HepG2 (cell line): ENCODE results near the gene ATP2C2. TPM values are rescaled to one million over a fixed set of nuclear protein-coding genes. Genes with fewer than 3 reads are reported as not detected.

Source experiments
- CBX1 ChIP-seq: IDR thresholded peaks from one replicate; pipeline ENCODE4 v1.6.1; 2016; ENCODE audit warnings: antibody characterized with exemption, low read depth
- EP300 ChIP-seq, 3 experiments: sonication (generic) in 1 of 3; formaldehyde crosslinking in 1 of 3; IDR thresholded peaks; 2 replicates each; pipeline versions ENCODE4 v1.5.1 to v1.6.1; 2011 to 2020; ENCODE audit warnings: low read depth in 2 of 3, low read length in 2 of 3, borderline replicate concordance in 1 of 3, improper control_type of control experiment in 1 of 3, mild to moderate bottlenecking in 1 of 3, missing genetic modification reagents in 1 of 3, moderate library complexity in 1 of 3
- NCOA2 ChIP-seq: sonication (generic); formaldehyde crosslinking; IDR thresholded peaks from 2 replicates; pipeline ENCODE4 v1.8.0; 2022; ENCODE audit warnings: inconsistent platforms
- REXO4 ChIP-seq: sonication (generic); formaldehyde crosslinking; IDR thresholded peaks from 2 replicates; pipeline ENCODE4 v1.8.0; 2022; ENCODE audit warnings: missing genetic modification reagents, mild to moderate bottlenecking, borderline replicate concordance
- SSRP1 ChIP-seq: IDR thresholded peaks from 2 replicates; pipeline ENCODE4 v1.6.1; 2016; ENCODE audit warnings: control low read depth
- STAG1 ChIP-seq: sonication (generic); formaldehyde crosslinking; IDR thresholded peaks from 2 replicates; pipeline ENCODE4 v1.4.0; 2020; ENCODE audit warnings: missing genetic modification reagents
- STAT5B ChIP-seq: sonication (generic); formaldehyde crosslinking; IDR thresholded peaks from 2 replicates; pipeline ENCODE4 v1.4.0; 2020; ENCODE audit warnings: missing genetic modification reagents
- ZNF253 ChIP-seq: sonication (generic); formaldehyde crosslinking; IDR thresholded peaks from 2 replicates; pipeline ENCODE4 v1.8.0; 2022; ENCODE audit warnings: mild to moderate bottlenecking, missing genetic modification reagents, borderline replicate concordance
- ZNF274 ChIP-seq: sonication (generic); formaldehyde crosslinking; IDR thresholded peaks from 2 replicates; pipeline ENCODE4 v1.5.1; 2020; ENCODE audit warnings: mild to moderate bottlenecking, missing genetic modification reagents
- ZNF567 ChIP-seq: sonication (generic); formaldehyde crosslinking; IDR thresholded peaks from 2 replicates; pipeline ENCODE4 v1.8.1; 2023; ENCODE audit warnings: mild to moderate bottlenecking, missing genetic modification reagents, borderline replicate concordance
- ZNF713 ChIP-seq: sonication (generic); formaldehyde crosslinking; IDR thresholded peaks from 2 replicates; pipeline ENCODE4 v1.4.0; 2020; ENCODE audit warnings: mild to moderate bottlenecking, missing genetic modification reagents
- polyA plus RNA-seq, 8 experiments: library from polyadenylated mRNA; depleted of rRNA in 3 of 8; stranded (reverse) in 7 of 8; unstranded in 1 of 8; fragments of >200 nt; fragmentation: Illumina TruSeq in 4 of 8; extraction: Trizol in 4 of 8; gene quantifications; 2 replicates each; pipeline versions ENCODE4 v1.2.1 to v1.2.3, GENCODE V29; 2011 to 2016; ENCODE audit warnings: low read depth in 4 of 8, missing spikeins in 1 of 8, mixed read lengths in 1 of 8; ENCODE audit not compliant: insufficient read depth in 1 of 8
- total RNA-seq, 5 experiments: library from RNA; depleted of rRNA; stranded (reverse); fragments of >200 nt; fragmentation: Illumina TruSeq; extraction: Trizol; gene quantifications; 2 replicates each; pipeline ENCODE4 v1.2.3, GENCODE V29; 2016; ENCODE audit warnings: low read depth in 1 of 5
- TF ChIP-seq, protein P1 (sequence below): sonication (generic); formaldehyde crosslinking; IDR thresholded peaks from 2 replicates; pipeline ENCODE4 v1.4.0; 2020; ENCODE audit warnings: missing genetic modification reagents, borderline replicate concordance
- TF ChIP-seq, protein P2 (sequence below): IDR thresholded peaks from 2 replicates; pipeline ENCODE4 v1.6.1; 2012; ENCODE audit warnings: low read depth, low read length, improper control_type of control experiment
- TF ChIP-seq, protein P3 (sequence below): sonication (generic); formaldehyde crosslinking; IDR thresholded peaks from 2 replicates; pipeline ENCODE4 v1.5.0; 2020; ENCODE audit warnings: missing genetic modification reagents, mild to moderate bottlenecking, borderline replicate concordance
- TF ChIP-seq, protein P4 (sequence below): sonication (generic); formaldehyde crosslinking; IDR thresholded peaks from 2 replicates; pipeline ENCODE4 v1.4.0; 2020; ENCODE audit warnings: mild to moderate bottlenecking, missing genetic modification reagents, borderline replicate concordance

Gene ATP2C2
- total and polyA plus RNA-seq, 2 of the 13 experiments (the other 11 are each of a cell fraction or from before 2014, with no cell fraction given), result 0.07 TPM; not detected in 1

DNA sequence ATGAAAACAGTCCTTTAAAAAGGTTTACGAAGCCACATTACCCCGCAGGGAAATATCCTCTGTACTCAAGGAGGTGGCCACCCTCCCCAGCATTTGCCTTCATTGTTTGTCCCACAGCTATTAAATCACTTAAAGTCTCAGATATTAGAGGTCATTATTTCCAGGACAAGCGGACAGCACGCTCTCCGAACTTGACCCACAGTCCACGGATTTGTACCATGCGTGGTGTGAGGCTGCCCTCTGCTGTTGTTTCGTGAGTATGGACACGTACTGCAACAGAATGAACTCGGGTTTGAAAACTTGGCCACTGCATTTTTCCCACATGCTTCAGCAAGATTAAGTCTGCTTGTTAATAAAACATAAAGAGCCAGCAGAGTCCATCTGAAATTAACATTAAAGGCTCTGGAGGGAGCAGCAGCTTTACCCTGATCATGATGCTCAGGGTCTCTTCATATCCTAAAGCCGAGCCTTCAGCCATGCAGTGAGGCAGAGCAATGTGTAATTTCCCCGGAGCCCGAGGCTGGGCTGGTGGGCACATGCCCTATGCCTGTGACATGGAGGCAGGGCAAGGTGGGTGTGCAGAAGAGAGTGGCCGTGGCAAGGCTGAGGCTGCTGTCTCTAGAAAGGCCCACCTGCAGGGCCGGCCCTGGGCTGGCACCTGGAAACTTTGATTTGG, 116.4 kb downstream of the ATP2C2 start (continued):
- TF ChIP-seq, protein P1, sequence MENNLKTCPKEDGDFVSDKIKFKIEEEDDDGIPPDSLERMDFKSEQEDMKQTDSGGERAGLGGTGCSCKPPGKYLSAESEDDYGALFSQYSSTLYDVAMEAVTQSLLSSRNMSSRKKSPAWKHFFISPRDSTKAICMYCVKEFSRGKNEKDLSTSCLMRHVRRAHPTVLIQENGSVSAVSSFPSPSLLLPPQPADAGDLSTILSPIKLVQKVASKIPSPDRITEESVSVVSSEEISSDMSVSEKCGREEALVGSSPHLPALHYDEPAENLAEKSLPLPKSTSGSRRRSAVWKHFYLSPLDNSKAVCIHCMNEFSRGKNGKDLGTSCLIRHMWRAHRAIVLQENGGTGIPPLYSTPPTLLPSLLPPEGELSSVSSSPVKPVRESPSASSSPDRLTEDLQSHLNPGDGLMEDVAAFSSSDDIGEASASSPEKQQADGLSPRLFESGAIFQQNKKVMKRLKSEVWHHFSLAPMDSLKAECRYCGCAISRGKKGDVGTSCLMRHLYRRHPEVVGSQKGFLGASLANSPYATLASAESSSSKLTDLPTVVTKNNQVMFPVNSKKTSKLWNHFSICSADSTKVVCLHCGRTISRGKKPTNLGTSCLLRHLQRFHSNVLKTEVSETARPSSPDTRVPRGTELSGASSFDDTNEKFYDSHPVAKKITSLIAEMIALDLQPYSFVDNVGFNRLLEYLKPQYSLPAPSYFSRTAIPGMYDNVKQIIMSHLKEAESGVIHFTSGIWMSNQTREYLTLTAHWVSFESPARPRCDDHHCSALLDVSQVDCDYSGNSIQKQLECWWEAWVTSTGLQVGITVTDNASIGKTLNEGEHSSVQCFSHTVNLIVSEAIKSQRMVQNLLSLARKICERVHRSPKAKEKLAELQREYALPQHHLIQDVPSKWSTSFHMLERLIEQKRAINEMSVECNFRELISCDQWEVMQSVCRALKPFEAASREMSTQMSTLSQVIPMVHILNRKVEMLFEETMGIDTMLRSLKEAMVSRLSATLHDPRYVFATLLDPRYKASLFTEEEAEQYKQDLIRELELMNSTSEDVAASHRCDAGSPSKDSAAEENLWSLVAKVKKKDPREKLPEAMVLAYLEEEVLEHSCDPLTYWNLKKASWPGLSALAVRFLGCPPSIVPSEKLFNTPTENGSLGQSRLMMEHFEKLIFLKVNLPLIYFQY (CRISPR knock-in tag), result no peak
- TF ChIP-seq SSRP1 (CRISPR knock-in tag) (no peak), STAG1 (CRISPR knock-in tag) (peak; percentile 99), EP300 (IDR thresholded peaks at IDR 0.05; ENCODE audit: low read depth in 2 of 2, low read length in 2 of 2) (no peak), EP300 (CRISPR knock-in tag; IDR thresholded peaks at IDR 0.05; ENCODE audit: borderline replicate concordance) (no peak), ZNF713 (0 out of 2 replicates have a peak, but pooled peaks have one; percentile 70), ZNF567 (CRISPR knock-in tag) (0 out of 2 replicates have a peak, but pooled peaks have one; percentile 33), ZNF274 (CRISPR knock-in tag) (no peak), NCOA2 (CRISPR knock-in tag) (0 out of 2 replicates have a peak, but pooled peaks have one; percentile 12), ZNF253 (CRISPR knock-in tag) (no peak), STAT5B (CRISPR knock-in tag) (no peak), CBX1 (no peak), REXO4 (CRISPR knock-in tag) (no peak)
- TF ChIP-seq, protein P2, sequence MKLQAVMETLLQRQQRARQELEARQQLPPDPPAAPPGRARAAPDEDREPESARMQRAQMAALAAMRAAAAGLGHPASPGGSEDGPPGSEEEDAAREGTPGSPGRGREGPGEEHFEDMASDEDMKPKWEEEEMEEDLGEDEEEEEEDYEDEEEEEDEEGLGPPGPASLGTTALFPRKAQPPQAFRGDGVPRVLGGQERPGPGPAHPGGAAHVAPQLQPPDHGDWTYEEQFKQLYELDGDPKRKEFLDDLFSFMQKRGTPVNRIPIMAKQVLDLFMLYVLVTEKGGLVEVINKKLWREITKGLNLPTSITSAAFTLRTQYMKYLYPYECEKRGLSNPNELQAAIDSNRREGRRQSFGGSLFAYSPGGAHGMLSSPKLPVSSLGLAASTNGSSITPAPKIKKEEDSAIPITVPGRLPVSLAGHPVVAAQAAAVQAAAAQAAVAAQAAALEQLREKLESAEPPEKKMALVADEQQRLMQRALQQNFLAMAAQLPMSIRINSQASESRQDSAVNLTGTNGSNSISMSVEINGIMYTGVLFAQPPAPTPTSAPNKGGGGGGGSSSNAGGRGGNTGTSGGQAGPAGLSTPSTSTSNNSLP, result 0 out of 2 replicates have a peak, but pooled peaks have one; percentile 39
- TF ChIP-seq, protein P3, sequence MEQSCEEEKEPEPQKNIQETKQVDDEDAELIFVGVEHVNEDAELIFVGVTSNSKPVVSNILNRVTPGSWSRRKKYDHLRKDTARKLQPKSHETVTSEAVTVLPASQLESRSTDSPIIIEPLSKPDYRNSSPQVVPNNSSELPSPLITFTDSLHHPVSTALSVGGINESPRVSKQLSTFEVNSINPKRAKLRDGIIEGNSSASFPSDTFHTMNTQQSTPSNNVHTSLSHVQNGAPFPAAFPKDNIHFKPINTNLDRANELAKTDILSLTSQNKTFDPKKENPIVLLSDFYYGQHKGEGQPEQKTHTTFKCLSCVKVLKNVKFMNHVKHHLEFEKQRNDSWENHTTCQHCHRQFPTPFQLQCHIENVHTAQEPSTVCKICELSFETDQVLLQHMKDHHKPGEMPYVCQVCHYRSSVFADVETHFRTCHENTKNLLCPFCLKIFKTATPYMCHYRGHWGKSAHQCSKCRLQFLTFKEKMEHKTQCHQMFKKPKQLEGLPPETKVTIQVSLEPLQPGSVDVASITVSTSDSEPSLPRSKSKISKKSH (CRISPR knock-in tag), result no peak
- TF ChIP-seq, protein P4, sequence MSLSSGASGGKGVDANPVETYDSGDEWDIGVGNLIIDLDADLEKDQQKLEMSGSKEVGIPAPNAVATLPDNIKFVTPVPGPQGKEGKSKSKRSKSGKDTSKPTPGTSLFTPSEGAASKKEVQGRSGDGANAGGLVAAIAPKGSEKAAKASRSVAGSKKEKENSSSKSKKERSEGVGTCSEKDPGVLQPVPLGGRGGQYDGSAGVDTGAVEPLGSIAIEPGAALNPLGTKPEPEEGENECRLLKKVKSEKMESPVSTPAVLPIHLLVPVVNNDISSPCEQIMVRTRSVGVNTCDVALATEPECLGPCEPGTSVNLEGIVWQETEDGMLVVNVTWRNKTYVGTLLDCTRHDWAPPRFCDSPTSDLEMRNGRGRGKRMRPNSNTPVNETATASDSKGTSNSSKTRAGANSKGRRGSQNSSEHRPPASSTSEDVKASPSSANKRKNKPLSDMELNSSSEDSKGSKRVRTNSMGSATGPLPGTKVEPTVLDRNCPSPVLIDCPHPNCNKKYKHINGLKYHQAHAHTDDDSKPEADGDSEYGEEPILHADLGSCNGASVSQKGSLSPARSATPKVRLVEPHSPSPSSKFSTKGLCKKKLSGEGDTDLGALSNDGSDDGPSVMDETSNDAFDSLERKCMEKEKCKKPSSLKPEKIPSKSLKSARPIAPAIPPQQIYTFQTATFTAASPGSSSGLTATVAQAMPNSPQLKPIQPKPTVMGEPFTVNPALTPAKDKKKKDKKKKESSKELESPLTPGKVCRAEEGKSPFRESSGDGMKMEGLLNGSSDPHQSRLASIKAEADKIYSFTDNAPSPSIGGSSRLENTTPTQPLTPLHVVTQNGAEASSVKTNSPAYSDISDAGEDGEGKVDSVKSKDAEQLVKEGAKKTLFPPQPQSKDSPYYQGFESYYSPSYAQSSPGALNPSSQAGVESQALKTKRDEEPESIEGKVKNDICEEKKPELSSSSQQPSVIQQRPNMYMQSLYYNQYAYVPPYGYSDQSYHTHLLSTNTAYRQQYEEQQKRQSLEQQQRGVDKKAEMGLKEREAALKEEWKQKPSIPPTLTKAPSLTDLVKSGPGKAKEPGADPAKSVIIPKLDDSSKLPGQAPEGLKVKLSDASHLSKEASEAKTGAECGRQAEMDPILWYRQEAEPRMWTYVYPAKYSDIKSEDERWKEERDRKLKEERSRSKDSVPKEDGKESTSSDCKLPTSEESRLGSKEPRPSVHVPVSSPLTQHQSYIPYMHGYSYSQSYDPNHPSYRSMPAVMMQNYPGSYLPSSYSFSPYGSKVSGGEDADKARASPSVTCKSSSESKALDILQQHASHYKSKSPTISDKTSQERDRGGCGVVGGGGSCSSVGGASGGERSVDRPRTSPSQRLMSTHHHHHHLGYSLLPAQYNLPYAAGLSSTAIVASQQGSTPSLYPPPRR (CRISPR knock-in tag), result no peak
